ENCODE data around the gene JRKL.

Gene JRKL

GRCh38 chr11:96389720-96390487, at the start of gene JRKL, which contains the start of gene CCDC82:
JRKL (plus strand) TSS chr11:96390013; CDS start chr11:96390650, 637 bp downstream.
CCDC82 (minus strand) TSS chr11:96389912; CDS start chr11:96384747, 5,165 bp downstream.
- peak; percentile 96 for DNase-seq (ENCODE audit: low spot score)

- DNase-seq (ENCODE audit: low spot score) = no peak
Measured at GRCh38 chr11:96340555-96340885, 49.3 kb upstream of the JRKL start.

- no peak for DNase-seq (ENCODE audit: low spot score)
Measured at GRCh38 chr11:96341211-96342013, 48.4 kb upstream of the JRKL start.

GRCh38 chr11:96342014-96342960, 47.5 kb upstream of the JRKL start:
- no peak for DNase-seq (ENCODE audit: low spot score)

- peak; percentile 73 for DNase-seq (ENCODE audit: low spot score)
Measured at GRCh38 chr11:96342961-96343711, 46.7 kb upstream of the JRKL start, which contains the start of gene MAML2. MAML2 (minus strand) TSS chr11:96343195; CDS start chr11:96341895, 1,300 bp downstream.

GRCh38 chr11:96356848-96357247, 33.0 kb upstream of the JRKL start:
- no peak for DNase-seq (ENCODE audit: low spot score)

GRCh38 chr11:96357794-96358193, 32.0 kb upstream of the JRKL start:
- no peak for DNase-seq (ENCODE audit: low spot score)

- no peak for DNase-seq (ENCODE audit: low spot score)
Measured at GRCh38 chr11:96358321-96358720, 31.5 kb upstream of the JRKL start.

GRCh38 chr11:96361778-96362177, 28.0 kb upstream of the JRKL start:
- peak; percentile 27 for DNase-seq (ENCODE audit: low spot score)

- DNase-seq (ENCODE audit: low spot score) = no peak
Measured at GRCh38 chr11:96365493-96365892, 24.3 kb upstream of the JRKL start.

GRCh38 chr11:96366024-96366423, 23.8 kb upstream of the JRKL start:
- no peak for DNase-seq (ENCODE audit: low spot score)

GRCh38 chr11:96367342-96367741, 22.5 kb upstream of the JRKL start:
- DNase-seq (ENCODE audit: low spot score) = no peak

- no peak for DNase-seq (ENCODE audit: low spot score)
Measured at GRCh38 chr11:96373826-96374225, 16.0 kb upstream of the JRKL start.

GRCh38 chr11:96376796-96377195, 13.0 kb upstream of the JRKL start:
- DNase-seq (ENCODE audit: low spot score) = no peak

- DNase-seq (ENCODE audit: low spot score) = no peak
Measured at GRCh38 chr11:96384156-96384555, 5.7 kb upstream of the JRKL start.

GRCh38 chr11:96385187-96385586, 4.6 kb upstream of the JRKL start:
- DNase-seq (ENCODE audit: low spot score) = no peak

GRCh38 chr11:96388891-96389719, 708 bp upstream of the JRKL start:
- no peak for DNase-seq (ENCODE audit: low spot score)

GRCh38 chr11:96390488-96390792, 627 bp downstream of the JRKL start:
- DNase-seq (ENCODE audit: low spot score) = no peak

GRCh38 chr11:96391698-96392307, 2.0 kb downstream of the JRKL start:
- DNase-seq (ENCODE audit: low spot score) = no peak

GRCh38 chr11:96393753-96394348, 4.0 kb downstream of the JRKL start:
- peak; percentile 47 for DNase-seq (ENCODE audit: low spot score)
